ENCODE results near the gene HECW1.

The HECW1 gene

GRCh38 chr7:43248961-43249822, 136.7 kb downstream of the HECW1 start:
- in situ Hi-C loops (cut with MboI; ENCODE audit: low sequenced_read_pairs) = no loop called here

- in situ Hi-C loops (cut with MboI; ENCODE audit: low sequenced_read_pairs) = no loop called here
These were observed 137.3 kb downstream of the HECW1 start for GRCh38 chr7:43249823-43250145.

GRCh38 chr7:43260980-43261878, 148.8 kb downstream of the HECW1 start:
- in situ Hi-C loops (cut with MboI; ENCODE audit: low sequenced_read_pairs) = no loop called here

GRCh38 chr7:43265139-43265538, 152.7 kb downstream of the HECW1 start:
- in situ Hi-C loops (cut with MboI; ENCODE audit: low sequenced_read_pairs) = no loop called here

GRCh38 chr7:43273939-43274719, 161.7 kb downstream of the HECW1 start:
- in situ Hi-C loops (cut with MboI; ENCODE audit: low sequenced_read_pairs) = no loop called here

- in situ Hi-C loops (cut with MboI; ENCODE audit: low sequenced_read_pairs) = no loop called here
These were observed 162.3 kb downstream of the HECW1 start for GRCh38 chr7:43274752-43275151.

- in situ Hi-C loops (cut with MboI; ENCODE audit: low sequenced_read_pairs) = no loop called here
These were observed 164.1 kb downstream of the HECW1 start for GRCh38 chr7:43276547-43276946.

GRCh38 chr7:43278088-43278644, 165.7 kb downstream of the HECW1 start:
- in situ Hi-C loops (cut with MboI; ENCODE audit: low sequenced_read_pairs) = no loop called here

- in situ Hi-C loops (cut with MboI; ENCODE audit: low sequenced_read_pairs) = no loop called here
These were observed 168.8 kb downstream of the HECW1 start for GRCh38 chr7:43281268-43281667.

- in situ Hi-C loops (cut with MboI; ENCODE audit: low sequenced_read_pairs) = no loop called here
These were observed 171.3 kb downstream of the HECW1 start for GRCh38 chr7:43283706-43284105.

GRCh38 chr7:43289826-43290225, 177.4 kb downstream of the HECW1 start:
- in situ Hi-C loops (cut with MboI; ENCODE audit: low sequenced_read_pairs) = no loop called here

GRCh38 chr7:43290978-43291377, 178.5 kb downstream of the HECW1 start:
- in situ Hi-C loops (cut with MboI; ENCODE audit: low sequenced_read_pairs) = no loop called here

GRCh38 chr7:43291789-43292188, 179.3 kb downstream of the HECW1 start:
- in situ Hi-C loops (cut with MboI; ENCODE audit: low sequenced_read_pairs) = no loop called here

GRCh38 chr7:43292384-43292783, 179.9 kb downstream of the HECW1 start:
- in situ Hi-C loops (cut with MboI; ENCODE audit: low sequenced_read_pairs) = no loop called here

GRCh38 chr7:43294080-43294630, 181.7 kb downstream of the HECW1 start:
- in situ Hi-C loops (cut with MboI; ENCODE audit: low sequenced_read_pairs) = no loop called here

- in situ Hi-C loops (cut with MboI; ENCODE audit: low sequenced_read_pairs) = no loop called here
These were observed 183.0 kb downstream of the HECW1 start for GRCh38 chr7:43295429-43295828.

GRCh38 chr7:43296306-43296705, 183.9 kb downstream of the HECW1 start:
- in situ Hi-C loops (cut with MboI; ENCODE audit: low sequenced_read_pairs) = no loop called here

- in situ Hi-C loops (cut with MboI; ENCODE audit: low sequenced_read_pairs) = no loop called here
These were observed 186.2 kb downstream of the HECW1 start for GRCh38 chr7:43298617-43299016.

- in situ Hi-C loops (cut with MboI; ENCODE audit: low sequenced_read_pairs) = no loop called here
These were observed 187.7 kb downstream of the HECW1 start for GRCh38 chr7:43300121-43300520.

GRCh38 chr7:43302211-43302711, 189.8 kb downstream of the HECW1 start:
- in situ Hi-C loops (cut with MboI; ENCODE audit: low sequenced_read_pairs) = no loop called here

Data from HL-60/S4 (cell line).